ENCODE data around the gene WDR93.
A peak's percentile ranks its signal among the peaks of the same experiment; 100 is the strongest.
"Not testable (repeated sequence)": the region's sequence is repeated elsewhere in the genome, so short reads cannot be mapped to it uniquely, and the experiment has no call there.

Gene WDR93

GRCh38 chr15:89775815-89776214, 85.2 kb downstream of the WDR93 start:
- no peak for DNase-seq

GRCh38 chr15:89776274-89777072, 85.9 kb downstream of the WDR93 start, which contains the start of gene MESP2:
Gene MESP2, plus strand, starts transcription at chr15:89776332. Its CDS starts 26 bp downstream, at chr15:89776358.
- peak; percentile 5 for DNase-seq

DNA sequence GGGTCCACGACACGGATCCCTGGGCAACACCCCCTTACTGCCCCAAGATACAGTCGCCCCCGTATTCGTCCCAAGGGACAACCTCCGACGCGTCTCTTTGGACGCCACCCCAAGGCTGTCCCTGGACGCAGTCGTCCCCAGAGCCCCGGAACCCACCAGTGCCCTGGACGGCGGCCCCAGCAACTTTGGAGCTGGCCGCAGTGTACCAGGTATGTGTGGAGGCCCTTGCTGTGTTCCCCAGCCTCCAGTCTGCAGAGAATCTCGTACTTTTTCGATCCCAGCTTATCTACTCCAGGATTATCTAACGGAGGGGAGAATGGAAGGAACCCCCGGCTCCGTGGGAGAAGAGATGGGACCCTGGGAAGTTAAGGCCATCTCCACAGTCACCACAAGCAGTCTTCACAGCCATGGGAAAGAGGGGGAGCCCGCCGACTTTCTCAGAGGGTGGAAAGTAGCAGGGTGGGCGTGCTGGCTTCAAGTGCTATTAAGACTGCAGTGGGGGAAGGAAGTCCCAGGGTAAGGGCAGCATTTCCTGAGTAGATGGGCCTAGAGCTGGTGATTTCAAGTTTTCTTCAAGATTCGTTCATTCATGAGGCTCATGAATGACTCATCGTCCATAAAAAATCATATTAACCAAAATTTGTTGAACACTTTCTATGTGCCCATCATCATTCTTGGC, 86.6 kb downstream of the WDR93 start:
- no peak for DNase-seq

GRCh38 chr15:89777782-89778380, 87.3 kb downstream of the WDR93 start:
- no peak for DNase-seq

GRCh38 chr15:89778861-89779260, 88.2 kb downstream of the WDR93 start:
- DNase-seq: no peak

- no peak for DNase-seq
Measured at GRCh38 chr15:89780601-89781000, 90.0 kb downstream of the WDR93 start.

DNA sequence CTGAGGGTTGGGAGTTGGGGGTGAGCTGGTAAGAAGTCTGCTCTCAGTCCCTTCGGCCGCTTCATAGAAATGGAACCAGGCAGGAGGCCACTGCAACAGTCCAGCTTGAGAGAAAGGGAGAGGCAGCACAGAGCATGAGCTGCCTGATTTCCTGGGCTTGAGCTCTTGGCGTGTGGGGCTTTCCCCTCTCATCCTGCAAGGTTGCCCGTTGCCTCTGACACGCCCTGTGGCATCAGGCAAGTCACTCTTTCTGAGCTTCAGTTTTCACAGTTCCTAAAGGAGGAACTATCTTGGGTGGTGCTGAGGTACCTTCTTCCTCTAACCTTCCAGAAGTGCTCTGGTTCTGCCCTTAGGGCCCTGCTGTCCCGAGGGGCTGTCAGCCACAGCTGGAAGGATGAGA, 90.4 kb downstream of the WDR93 start:
- DNase-seq: no peak

GRCh38 chr15:89781891-89782618, 91.4 kb downstream of the WDR93 start:
- DNase-seq: no peak

- DNase-seq: not testable (repeated sequence)
Measured at GRCh38 chr15:89782619-89782950, 92.0 kb downstream of the WDR93 start.

- no peak for DNase-seq
Measured at GRCh38 chr15:89783111-89783860, 92.7 kb downstream of the WDR93 start.

DNA sequence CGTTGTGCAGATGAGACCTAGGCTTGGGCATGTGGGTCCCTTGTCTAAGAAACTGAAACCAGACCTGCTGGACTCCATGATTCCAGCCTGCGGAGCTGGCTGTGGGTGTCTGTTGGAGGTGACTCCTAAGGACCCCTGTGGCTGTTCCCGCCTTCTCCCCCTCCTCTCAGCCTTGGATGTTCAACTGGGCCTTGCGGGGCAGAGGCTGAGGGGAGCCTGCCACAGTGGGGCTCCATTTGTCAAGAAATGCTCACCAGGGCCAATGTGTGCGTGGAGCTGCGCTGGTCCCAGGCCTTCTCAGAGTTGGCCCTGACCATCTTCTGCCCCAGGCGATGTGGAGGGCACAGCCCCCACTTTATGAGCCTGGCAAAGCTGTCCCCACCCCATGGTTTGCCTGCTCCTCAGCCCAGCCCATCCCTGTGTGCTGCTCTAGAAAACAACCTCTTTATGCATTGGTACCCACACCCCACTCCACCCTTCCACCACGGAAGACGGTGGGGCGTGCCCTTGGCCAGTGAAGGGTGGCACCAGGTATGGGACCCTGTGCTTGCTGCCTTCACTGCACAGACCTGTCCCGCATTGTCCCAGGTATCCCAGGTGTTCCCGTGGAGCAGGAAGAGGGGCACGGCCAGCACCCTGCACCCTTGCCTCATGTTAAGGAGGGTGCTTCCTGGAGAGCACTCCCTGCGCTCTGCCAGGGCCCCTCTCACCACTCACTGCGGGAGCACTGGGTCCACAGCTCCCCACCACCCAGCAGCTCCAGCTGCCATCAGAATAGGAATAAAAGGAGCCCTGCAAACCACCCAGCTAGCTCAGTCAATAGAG, 93.5 kb downstream of the WDR93 start:
- no peak for DNase-seq

GRCh38 chr15:89784686-89784960, 94.0 kb downstream of the WDR93 start:
- DNase-seq: no peak

DNA sequence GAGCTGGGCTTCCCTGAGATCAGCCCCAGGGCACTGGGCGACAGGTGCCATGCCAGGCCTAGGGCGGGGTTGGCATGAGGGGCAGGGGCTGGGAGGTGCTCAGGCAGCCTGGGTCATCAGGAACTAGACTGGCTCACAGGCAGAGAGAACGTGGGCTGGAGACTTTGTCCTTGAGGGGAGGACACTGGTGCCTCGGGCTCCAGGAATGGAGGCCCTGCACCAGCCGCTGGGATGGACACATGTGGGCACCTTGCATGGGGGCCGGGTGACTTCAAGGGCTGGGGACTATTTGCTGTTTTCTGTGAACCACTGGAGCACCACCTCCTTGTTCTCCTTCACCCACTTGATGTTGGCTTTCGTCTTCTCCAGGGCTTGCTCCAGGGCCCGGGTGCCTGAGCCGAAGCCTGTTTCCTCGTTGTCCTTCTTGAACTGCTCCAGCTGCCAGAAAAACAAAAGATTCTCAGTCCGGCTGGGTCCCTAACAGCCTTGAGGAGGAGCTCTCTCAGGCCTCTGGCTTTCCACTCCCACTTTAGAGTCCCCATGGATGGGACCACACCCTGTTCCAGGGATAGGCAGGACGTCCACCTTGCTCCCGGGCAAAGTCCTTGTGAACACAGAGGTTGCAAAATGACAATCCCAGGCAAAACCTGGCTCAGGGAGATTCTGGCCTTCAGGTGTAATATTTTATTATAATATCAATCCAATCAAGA, 94.6 kb downstream of the WDR93 start:
- no peak for DNase-seq

DNA sequence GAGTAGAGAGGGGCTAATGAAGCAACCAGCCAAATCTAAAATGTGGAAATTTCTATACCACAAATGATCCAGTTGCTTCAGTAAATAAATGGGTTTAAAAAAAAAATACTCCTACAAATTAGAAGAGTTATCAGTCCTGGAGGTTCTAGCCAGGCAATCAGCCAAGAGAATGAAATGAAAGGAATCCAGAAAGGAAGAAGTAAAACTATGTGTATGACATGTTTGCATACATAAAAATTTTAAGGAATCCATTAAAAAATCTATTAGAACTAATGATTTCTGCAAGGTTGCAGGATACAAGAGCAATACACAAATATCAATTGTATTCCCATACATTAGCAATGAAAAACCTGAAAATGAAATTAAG, 95.1 kb downstream of the WDR93 start:
- DNase-seq: no peak

- DNase-seq: no peak
Measured at GRCh38 chr15:89787944-89788343, 97.3 kb downstream of the WDR93 start.

DNA sequence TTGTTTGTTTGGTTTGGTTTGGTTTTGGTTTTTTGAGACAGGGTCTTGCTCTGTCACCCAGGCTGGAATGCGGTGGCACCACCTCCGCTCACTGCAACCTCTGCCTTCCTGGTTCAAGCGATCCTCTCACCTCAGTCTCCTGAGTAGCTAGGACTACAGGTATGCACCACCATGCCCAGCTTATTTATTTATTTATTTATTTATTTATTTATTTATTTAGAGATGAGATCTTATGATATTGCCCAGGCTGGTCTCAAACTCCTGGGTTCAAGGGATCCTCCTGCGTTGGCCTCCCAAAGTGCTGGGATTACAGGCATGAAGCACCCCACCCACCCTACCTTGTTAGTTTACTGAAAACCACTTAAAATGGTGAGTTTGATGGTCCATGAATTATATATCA, 98.0 kb downstream of the WDR93 start:
- not testable (repeated sequence) for DNase-seq

GRCh38 chr15:89790206-89790605, 99.6 kb downstream of the WDR93 start:
- no peak for DNase-seq

GRCh38 chr15:89790661-89791060, 100.0 kb downstream of the WDR93 start:
- DNase-seq: no peak

DNA sequence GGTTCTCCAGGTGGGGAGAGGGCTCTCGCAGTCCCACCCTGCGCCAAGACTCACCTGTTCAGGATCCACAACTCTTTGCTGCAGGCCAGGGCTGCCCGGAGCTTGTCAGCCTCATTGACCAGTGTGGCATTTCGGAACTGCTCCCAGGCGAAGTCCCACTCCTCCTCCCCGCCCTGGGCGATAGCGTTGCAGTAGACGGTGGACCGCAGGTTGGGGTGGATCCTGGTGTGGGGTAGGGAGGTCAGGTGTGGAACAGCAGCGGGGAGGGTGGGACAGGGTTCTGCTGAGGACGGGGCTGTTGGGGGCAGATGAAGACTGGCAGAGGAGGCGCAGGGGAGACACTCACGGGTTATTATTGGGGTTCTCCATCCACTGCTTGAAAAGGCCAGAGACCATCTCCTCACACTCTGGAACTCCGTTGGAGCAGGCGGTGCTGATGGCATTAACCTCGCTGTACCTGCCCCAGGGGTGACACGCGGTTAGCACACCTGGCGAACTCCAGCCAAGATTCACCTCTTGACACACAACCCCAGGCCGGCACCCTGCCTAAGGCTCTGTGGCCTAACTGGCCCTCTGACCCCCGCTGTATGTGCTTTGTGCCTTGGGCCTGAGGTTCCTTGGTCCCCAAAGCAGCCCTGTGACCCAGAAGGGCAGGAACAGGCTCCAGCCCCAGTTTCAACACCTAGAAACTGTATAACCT, 101.6 kb downstream of the WDR93 start:
- no peak for DNase-seq
